Effector CD4-positive, alpha-beta T cell (primary cell): ENCODE results near the gene BRD2.

Experiments used
- DNase-seq: peaks from one replicate; pipeline ENCODE4 v3.0.0-alpha.2; 2020

BRD2 gene

GRCh38 chr6:32950010-32950409 lies 18.4 kb upstream of the BRD2 start:
- DNase-seq = no peak

DNA sequence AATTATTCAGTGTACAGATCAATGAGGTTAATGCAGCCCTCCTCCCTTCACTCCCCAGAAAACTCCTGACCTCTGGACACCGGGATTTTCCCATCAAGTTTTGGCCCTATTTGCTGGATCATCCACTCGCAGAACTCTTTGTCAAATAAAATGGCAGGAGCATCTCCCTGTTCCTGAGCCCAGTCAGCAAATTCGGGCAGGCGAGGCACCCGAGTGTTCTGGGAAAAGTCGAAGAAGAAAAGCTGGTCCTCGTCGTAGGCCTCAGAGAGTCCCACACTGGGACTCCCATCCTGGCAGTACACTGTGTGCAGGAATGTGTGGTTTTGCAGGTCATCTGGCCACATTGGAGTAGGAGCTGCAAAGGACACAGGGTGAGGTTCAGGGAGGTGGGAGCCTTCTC lies 17.9 kb upstream of the BRD2 start:
- no peak for DNase-seq

GRCh38 chr6:32952817-32953739 lies 15.3 kb upstream of the BRD2 start, which contains the start of gene HLA-DMA:
TSS of gene HLA-DMA (minus strand) at chr6:32953097. CDS start at chr6:32953036, 61 bp downstream.
- DNase-seq = peak; percentile 74

DNA sequence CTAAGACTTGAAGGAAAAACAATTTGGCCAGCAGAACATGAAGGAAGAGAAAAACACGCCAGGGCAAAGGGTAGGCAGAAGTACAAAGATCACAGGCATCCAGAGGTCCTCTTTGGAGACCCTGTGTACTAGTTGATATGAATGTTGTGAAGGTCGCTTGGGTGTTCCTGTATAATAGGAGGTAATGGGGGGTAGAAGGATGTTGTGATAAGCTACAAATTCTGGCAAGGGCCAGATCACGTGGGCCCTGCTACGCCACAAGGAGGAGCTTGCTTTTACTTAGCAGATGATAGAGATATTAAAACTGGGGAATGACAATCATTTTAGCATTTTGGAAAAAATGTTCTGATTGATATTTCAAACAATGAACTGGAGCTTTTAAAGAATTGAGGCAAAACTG lies 14.6 kb upstream of the BRD2 start:
- no peak for DNase-seq

GRCh38 chr6:32954267-32954666 lies 14.1 kb upstream of the BRD2 start:
- DNase-seq = no peak

DNA sequence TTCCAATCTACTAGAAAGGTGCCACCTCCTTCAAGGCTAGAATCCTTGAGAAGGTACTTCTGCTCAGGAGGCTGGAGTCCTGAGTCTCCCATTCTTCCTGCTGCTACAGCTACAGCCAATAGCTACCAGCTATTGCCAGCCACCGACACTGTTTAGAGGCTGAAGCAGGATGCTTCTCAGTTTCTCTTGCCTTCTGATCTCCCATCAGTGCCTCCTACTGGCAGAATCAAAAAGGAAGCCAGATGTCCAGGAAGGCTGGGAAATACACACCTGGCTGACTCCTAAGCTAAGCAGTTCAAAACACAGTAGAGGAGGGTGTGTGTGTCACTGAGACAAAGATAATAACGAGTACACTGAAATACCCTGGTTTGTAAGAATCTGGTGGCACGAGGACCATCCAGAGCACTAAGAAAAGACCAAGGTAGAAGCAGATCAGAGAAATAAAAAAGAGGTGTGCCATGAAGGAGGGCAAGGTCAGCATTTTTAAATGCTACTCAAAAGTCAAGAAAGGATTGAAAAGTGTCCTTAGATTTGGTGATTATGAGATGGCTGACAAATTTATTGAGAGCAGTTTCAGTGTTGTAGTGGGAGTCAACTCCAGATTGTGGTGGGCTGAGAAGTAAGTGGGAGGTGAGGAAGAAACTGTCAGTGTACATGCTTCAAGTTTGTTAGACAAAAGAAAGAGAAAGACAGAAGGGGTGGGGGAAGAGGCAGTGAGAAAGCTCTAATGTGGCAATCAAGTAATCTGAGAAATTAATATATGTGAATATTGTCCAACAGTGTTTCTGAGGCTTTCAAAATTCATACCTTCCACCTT lies 13.2 kb upstream of the BRD2 start:
- DNase-seq = no peak

GRCh38 chr6:32956176-32956575 lies 12.2 kb upstream of the BRD2 start:
- no peak for DNase-seq

GRCh38 chr6:32960563-32960962 lies 7.8 kb upstream of the BRD2 start:
- no peak for DNase-seq

DNA sequence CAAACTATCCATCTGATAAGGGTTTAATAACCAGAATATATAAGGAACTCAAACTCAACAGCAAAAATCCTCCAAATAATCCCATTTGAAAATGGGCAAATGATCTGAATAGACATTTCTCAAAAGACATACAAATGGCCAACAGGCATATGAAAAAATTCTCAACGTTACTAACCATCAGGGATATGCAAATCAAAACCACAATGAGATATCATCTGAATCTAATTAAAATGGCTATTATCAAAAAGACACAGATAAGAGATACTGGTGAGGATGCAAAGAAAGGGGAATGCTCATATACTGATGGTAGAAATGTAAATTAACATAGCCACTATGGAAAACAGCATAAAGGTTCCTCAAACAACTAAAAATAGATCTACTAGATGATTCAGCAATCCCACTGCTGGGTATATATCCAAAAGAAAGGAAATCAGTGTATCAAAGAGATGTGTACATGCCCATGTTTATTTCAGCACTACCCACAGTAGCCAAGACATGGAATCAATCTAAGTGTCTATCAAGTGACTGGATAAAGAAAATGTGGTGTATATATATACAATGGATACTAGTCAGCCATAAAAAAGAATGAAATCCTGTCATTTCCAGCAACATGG lies 6.1 kb upstream of the BRD2 start:
- no peak for DNase-seq

DNA sequence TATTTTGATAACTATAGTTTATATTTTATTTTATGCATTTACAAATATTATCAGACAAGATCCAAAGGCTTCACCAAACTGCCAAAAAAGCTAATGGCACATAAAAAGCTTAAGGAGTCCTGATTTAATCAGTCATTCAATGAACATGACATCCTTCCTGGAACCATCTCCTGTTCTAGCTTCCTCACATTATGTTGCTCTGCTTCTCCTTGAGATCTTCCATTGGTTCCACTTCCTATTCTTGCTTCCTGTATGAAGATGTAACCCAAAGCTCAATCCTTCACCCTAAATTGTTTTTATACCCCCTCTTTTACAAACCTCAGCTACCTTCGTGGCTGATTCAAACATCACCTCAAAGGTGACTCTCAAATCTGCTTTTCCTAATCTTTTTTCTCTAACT lies 4.5 kb upstream of the BRD2 start:
- no peak for DNase-seq

GRCh38 chr6:32964776-32965175 lies 3.6 kb upstream of the BRD2 start:
- DNase-seq = no peak

- no peak for DNase-seq
These were observed 973 bp upstream of the BRD2 start for GRCh38 chr6:32967151-32968091.

DNA sequence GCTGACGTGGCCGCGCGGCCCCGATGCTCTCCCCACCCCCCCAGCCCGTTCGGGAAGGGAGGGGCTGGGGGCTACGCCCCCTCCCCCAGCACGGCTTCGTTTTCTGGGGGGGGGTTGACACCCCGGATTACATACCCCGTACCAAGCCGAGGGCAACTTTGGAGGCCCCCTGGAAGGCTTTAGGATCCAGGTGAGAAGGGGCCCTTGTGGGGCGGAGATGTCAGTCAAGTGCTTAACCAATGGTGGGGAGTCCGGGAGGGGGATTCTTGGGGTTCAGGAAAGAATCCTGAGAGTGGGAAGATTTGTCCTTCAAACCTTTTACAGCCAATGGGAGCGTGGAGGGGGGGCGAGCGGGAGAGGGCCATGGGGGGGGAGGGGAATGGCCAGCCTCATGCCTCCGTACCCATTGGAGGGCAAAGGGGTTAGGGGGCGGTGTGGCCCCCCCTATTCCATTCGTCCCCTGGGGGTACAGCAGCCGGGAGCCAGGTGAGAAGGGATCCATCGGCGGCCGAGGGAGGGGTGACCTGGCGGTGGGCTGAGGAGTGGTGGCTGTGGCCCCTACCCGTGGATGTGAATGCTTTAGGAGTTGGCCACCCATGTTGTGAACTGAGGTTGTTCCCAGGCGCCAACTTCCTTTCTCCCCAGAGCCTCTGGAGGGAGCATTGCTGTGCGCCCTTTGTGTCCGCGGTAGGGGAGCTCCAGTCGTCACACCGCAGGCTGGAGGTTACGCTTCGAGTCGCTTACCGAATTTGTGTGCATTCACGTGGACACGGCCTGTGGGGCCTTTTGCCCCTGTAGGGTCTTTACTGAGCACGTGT lies 682 bp downstream of the BRD2 start:
- DNase-seq = peak; percentile 41

DNA sequence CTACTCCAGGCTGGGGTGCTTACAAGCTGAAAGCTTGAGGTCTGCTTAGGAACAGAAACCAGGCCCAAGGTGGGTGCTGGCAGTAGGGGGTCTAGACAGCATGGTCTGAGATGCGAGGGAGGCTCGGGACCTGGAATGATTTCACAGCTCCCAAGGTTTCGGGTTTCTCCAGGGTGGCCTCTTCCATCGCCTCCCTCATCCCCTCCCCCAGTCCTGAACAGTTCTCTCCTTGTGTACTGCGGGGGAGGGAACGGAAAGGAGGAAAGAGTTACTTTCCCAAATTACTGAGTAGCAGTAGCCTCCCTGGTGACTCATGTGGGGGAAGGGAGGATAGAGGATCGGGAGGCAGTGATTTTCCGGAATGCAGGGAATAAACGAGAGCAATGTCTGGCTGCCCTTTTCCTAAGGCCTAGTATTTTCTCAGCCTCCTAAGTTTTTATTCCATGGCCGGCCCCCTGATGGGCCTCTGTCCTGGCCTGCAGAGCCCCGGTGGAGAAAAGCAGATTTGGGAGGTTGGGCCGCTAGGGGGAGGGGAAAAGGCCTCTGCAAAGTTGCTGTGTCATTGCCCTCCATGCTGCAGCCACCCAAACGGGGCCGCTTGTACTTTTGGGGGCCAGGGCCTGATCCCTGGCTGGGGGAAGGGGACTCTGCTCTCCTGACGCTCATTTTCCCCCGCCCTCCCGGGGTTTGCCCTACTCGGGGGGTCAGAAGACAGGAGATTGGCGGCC lies 1.5 kb downstream of the BRD2 start:
- peak; percentile 53 for DNase-seq

DNA sequence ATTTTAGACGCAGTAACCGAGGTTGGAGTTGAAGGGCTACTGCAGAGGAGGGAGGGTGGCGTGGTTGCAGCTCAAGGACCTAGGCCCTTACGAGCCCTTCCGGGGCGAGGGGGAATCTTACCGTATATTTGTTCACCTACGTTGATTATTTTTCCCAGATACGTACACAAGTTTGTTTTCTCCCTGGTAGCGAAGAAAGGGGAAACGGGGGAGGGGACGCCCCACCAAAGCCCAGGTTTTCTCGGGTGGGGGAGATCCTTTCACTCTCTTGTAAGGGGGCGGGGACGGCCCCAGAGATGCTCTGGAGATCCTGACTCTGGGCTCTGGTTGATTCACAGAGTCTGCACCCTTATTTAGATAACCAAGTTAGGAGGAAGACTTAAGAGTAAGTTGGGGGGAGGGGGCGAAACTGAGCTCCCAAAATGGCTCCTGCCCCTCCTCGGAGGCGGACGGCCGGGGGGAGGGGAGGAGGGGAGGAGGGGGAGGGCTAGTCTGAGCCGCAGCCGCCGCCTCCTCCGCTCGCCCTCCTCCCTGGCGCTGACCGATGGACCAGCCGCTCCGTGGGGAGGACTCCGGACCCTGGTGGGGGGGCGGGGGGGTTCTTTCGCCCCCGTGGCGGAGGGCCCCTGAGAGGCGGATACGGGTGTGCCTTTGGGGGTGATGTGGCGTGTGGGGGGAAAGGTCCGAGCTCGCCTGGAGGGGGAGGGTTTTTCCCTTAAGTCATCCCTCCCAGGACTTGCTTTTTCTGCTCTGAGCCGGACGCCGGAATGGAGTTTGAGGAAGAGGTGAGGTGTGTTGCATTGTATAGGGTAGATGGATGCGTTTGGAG lies 2.2 kb downstream of the BRD2 start:
- peak; percentile 55 for DNase-seq

- no peak for DNase-seq
These were observed 2.8 kb downstream of the BRD2 start for GRCh38 chr6:32971242-32971580.

- peak; percentile 99 for DNase-seq
These were observed 3.4 kb downstream of the BRD2 start for GRCh38 chr6:32971581-32972352.

DNA sequence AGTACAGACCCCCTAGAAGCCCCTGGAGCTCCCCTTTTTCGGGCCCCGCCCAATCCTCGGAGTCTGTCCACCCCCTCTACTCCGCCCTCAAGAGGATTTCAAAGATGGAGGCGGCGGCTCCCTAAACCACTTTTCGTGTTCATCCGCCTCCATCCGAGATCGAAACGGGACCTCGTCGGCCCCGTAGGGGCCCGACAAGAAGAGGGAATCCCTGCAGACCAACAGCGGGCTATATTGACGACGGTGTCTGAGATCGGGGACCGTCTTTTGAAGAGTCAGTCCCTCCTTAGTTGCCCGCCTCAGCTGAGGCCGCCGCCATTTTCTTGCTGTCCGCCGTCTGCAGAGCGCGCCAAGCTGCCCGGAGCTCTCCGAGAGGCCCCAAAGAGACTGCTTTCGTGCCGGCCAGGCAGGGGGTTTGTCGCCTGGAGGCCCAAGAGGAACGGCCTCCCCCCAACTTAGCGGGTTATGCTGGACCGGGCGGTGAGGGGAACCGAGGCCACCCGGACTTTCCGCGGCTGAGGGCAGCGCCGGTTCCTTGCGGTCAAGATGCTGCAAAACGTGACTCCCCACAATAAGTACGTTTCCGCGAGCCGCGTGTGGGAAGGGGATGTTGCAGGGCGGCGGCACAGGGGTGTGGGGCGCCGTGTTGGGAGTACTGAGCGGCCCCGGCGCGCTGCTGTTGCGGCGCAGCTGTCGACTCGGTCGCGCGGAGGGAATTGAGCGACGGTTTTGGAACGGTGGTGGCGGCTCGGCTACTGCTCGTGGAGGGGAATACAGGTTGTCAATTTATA lies 4.2 kb downstream of the BRD2 start:
- peak; percentile 47 for DNase-seq
